ENCODE measurements around the gene ABCA1.
"Not testable (repeated sequence)": the region's sequence is repeated elsewhere in the genome, so short reads cannot be mapped to it uniquely, and the experiment has no call there.

The ABCA1 gene

DNA sequence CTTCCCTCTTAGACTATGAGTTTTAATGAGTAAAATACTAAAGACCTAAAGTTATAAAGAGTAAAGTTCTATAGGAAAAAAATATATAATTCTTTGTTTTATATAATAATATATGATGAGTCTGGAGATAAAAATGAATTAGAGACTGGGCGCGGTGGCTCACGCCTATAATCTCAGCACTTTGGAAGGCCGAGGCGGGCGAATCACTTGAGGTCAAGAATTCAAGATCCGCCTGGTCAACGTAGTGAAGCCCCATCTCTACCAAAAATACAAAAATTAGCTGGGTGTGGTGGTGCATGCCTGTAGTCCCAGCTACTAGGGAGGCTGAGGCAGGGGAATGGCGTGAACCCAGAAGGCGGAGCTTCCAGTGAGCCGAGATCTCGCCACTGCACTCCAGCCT lies 158.9 kb downstream of the ABCA1 start:
- not testable (repeated sequence) for DNase-seq (ENCODE audit: low read depth in 2 of 2)

DNA sequence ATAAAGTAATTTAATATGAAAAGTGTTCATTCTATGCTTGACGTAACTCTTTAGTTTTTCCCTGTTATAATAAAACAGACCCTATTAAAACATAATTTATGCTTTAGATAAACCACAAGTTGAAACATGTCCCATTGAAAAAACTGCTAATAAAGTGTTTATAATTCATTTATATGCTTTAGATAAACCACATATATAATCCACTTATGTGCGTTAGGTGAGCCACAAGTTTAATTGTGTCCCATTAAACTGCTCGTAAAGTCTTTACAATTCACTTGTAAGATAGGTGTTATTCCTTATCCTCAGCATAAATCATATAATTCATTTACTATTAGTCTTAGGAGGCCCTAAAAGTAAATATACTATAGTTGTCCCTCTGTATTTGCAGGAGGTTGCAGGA lies 160.4 kb downstream of the ABCA1 start:
- DNase-seq (ENCODE audit: low read depth in 2 of 2): no peak

DNA sequence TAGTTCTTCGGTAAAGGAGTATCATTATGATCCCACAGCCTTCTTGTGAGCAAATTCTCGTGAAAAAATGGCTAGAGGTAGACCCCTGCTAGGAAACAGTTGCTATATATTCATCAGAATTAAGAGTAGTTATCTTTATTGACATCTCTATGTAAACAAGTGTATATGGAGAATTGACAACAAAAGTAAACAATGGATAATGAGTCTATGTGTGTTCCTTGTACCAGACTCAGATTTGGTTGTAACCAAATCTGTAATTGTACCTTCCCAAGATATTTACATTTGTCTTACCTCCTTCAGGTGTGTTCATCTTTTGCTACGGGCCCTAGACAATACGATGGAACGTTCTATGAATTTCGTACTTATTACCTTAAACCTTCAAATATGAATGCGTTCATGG lies 161.9 kb downstream of the ABCA1 start:
- no peak for DNase-seq (ENCODE audit: low read depth in 2 of 2)

DNA sequence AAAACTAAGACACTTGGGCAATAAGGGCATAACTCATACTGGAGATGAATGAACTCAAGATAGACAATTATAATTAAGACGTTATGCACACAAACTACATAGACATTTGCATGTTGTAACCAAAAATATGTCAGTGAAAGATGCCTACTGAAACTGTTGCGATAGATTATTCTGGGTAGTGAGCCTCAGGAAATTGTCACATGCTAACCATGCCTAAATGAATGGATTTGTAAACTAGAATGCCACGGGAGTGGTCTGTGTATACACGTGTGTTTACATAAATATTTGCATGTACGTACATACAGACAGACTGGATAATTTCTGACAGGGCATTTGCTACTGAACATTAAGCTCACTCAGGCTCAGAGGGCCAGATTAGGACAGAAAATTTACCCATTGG lies 162.8 kb downstream of the ABCA1 start:
- no peak for DNase-seq (ENCODE audit: low read depth in 2 of 2)

DNA sequence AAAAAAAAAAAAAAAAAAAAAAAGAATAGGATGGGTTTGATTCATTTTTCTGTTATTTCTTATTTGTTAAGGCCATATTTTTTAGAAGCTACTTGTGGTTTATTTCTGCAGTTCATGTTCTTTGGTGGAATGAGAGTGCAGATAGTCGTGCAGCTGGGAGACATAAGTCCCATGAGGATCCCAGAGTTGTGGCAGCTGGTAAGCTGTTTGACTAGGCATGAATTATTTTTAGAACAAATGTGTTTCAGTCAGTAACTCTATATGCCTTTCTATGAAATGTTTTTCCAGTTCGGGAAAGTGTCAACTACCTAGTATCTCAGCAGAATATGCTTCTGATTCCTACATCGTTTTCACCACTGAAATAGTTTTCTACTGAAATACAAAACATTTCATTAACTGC lies 169.0 kb downstream of the ABCA1 start:
- DNase-seq (ENCODE audit: low read depth in 2 of 2): no peak

DNA sequence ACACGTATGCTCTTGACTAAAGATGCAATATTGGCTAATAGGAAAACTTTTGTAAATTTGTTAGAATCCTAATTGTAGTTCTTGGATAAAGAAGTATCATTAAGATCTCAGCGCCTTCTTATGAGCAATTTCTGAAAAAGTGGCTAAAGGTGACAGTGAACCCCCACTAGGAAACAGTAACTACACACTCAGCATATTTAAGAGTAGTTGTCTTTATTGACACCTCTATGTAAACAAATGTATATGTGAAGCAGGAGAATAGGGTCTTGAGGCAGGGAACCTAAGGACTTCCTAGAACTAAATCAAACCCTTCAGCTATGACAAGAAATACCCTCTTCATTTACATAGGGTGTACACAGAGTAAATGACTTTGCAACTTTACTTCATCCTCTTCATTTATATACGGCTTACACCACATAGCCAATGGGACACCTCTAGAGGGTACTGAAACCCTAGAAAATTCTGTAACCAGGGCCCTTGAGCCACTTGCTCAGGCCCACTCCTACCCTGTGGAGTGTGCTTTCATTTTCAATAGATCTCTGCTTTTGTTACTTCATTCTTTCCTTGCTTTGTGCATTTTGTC lies 177.7 kb downstream of the ABCA1 start:
- DNase-seq (ENCODE audit: low read depth in 2 of 2): no peak

DNA sequence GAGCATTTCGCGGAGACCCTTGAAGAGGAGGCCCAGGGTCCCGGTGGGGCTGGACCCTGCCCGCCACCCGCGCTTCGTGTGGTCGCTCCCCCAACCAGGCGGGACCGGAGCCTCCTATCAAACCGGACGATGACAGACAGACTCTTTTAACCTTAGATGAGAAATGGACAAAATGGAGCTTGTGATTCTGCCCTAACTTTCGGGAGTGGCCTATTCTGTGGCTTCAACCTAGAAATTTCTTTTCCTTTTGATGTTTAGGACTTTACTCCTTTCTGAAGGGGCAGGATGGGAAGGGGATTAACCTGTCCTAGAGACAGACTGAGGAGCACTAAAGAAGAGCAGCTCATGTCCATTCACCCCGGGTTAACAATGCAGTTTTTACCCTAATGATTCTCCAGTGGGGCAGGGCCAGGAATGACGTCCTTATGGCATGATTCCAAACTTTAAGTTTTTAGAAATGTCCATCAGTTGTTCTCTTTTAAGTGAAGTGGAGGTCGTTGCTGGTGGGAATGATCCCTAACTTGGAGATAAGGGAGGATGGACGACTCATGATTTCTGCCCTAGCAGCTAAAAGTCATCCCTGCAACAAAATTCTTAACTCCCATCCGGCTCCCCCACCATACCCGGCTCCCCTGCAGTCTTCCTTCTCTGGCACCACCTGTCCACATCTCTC lies 179.5 kb downstream of the ABCA1 start:
- no peak for DNase-seq (ENCODE audit: low read depth in 2 of 2)

DNA sequence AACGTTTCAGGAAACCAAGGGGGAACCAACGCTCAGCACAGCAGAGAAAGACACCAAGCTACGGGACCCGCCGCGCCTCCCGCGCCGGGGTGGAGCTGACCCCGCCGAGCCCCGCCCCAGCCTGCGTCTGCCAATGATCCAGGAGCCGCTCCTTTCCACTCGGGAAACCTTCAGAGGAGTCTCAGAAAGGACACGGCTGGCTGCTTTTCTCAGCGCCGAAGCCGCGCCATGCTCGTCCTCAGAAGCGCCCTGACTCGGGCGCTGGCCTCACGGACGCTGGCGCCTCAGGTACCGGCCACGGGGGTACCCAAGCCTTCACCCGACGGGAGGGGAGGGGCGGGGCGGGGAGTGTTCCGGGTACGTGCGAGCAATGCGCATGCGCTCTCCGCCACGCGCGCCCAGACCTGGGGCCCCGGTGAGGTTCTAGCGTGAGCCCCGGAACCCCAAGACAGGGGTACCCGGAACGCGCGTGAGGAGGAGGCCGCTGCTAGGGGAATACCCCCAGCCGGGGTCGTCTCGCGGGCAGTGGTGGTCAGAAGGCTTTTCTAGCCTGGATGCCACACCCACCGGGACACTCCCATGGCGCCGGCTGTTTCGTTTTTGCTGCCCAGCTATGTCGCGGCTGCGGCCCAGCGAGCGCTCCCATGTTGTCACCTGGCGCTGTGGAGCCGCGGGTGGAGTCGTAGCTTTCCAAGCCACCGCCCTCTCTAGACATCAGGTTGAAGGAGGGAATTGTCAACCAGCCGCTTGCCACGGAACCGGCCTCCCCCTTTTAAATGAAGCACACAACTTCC lies 180.2 kb downstream of the ABCA1 start, which contains the start of gene NIPSNAP3A:
Gene NIPSNAP3A, plus strand, starts transcription at position 119 of the 794 bp plus-strand sequence. Its CDS starts 110 bp downstream, at position 229.
- peak; percentile 67 to 82 for DNase-seq (ENCODE audit: low read depth in 2 of 2)

DNA sequence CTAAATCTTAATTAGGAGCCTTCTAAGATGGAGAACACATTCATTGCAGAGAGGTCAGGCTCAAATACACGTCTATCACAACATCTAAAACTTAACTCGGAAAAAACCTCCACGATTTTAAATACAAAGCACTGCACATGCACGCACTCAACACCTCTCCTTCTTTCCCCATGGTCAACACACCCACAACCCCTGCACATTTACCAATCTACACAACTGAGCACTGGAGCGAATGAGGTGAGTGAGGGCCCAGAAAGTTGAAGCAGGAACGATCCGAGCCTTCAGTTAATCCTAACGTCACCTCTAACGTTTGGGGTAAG lies 180.8 kb downstream of the ABCA1 start:
- no peak for DNase-seq (ENCODE audit: low read depth in 2 of 2)

DNA sequence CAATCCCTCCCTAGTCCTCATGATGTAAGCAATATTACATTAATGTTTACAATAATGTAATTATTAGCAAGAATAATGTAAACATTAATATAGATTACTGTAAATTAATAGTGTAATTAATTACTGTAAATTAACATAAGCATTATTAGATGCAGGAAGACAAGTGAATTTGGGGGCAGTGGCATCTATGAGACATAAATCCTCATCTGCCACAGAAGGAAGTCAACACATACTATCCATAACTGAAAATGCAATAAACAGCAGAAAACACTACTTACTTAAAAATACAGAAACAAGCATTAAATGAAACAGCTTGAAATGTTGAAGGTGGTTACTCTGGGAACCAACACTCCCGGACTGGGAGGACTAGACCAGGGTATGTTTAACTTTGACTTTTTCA lies 181.2 kb downstream of the ABCA1 start:
- DNase-seq (ENCODE audit: low read depth in 2 of 2): no peak

DNA sequence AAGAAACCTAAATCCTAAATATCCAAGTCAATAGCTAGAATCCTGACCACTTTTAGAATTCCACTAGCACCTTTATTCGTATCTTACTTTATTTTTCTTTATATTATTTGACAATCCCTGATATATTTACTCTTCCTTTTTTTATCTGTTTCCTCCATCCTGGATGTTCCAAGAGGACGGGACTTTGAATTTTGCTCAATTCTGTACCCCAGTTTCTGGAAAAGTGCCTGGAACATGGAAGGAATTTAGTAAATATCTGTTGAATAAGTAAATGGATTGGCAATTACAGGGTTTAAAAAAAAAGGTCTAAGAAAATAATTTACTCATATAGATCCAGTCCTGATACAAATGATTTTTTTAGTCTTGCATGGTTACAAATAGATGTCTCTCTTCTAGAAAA lies 181.7 kb downstream of the ABCA1 start:
- DNase-seq (ENCODE audit: low read depth in 2 of 2): no peak

DNA sequence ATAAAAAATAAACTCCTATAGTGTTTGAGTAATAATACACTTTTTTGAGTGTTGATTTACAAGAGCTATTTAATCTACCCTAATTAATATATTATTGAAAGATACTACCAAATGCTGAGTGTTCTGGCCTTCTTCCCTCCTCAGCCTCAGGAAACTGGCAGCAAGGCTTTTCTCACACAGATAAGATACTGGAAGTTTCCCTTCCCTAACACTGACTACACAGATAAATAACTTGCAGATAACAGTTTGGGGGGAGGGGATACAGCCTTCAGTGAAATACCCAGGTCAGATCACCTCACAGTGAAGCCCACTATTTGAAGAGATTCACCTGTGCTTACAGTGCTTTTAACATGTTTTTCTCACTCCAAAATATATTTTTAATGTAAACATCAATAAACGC lies 182.1 kb downstream of the ABCA1 start:
- DNase-seq (ENCODE audit: low read depth in 2 of 2): no peak

DNA sequence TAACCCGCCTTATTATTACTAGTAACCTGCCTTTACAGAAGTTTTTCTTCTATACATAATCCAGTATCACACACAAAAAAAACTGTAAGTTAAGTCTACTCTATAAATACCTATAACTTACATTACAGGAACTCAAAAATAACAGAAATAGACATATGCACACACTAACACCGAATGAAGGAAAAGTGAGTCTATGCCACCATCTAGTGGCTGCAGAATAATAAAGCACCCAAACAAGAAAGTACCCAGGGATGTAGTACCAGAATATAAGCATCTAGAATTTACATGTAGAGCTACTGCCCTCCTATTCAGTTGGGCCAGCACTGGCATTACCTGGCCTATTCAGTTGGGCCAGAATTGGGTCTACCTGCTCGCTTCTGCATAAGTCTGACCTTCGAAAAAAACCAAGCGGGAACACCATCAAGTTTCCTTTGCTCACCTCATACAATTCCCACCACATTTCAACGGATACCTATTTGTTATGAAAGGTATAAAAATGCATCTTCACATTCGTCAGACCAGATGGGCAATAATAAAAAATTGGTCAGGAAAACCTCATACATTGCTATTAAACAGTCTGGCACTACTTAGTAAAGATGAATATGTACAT lies 184.5 kb downstream of the ABCA1 start:
- DNase-seq (ENCODE audit: low read depth in 2 of 2): no peak

DNA sequence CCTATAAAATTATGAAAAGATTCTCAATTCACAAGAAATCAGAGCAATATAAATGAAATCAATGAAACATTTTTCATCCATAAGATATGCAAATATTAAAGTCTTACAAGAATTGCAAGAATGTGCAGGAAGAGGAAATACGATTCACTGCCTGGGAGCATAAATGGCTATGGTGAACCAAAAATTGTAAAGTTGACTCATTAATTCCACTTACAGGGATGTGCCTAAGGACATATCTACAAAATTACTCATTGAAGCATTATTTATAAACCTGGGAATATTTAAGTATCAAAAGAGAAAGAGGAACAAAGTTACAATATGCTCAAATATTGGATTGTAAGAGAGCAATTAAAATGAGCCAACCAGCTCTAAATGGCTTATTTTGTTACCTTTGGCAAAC lies 187.3 kb downstream of the ABCA1 start:
- no peak for DNase-seq (ENCODE audit: low read depth in 2 of 2)

DNA sequence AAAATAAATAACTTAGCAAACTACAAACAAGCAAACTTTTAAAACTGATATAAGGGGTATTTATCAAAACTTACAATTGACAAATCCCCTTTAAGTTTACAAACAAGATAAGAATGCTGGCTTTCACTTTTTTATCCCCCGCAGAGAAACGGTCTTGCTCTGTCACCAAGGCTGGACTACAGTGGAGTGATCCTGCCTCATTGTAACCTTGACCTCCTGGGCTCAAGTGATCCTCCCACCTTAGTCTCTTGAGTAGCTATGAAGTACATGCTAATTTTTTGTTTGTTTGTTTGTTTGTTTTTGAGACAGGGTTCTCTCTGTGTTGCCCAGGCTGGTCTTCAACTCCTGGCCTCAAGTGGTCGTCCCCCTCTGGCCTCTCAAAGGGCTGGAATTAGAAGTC lies 189.5 kb downstream of the ABCA1 start:
- no peak for DNase-seq (ENCODE audit: low read depth in 2 of 2)
